Activated CD4-positive, alpha-beta T cell treated with anti-CD3 and anti-CD28 coated beads, Interleukin-2, amount 10 ng/mL, durations not matched to agents 7 days and 5 days (primary cell): Measurements from ENCODE around the gene E2F7. TPM values are rescaled to one million over a fixed set of nuclear protein-coding genes. Genes with fewer than 3 reads are reported as not detected.
A peak's percentile ranks its signal among the peaks of the same experiment; 100 is the strongest.
"Not testable (repeated sequence)": the region's sequence is repeated elsewhere in the genome, so short reads cannot be mapped to it uniquely, and the experiment has no call there.

Experiments used
- CTCF ChIA-PET: fragments of 350-600 bp; sonication (Branson Sonifier 250); formaldehyde crosslinking; loops from one replicate; lab custom pipeline; 2021; ENCODE audit warnings: antibody characterized with exemption; lab: Charles Lee
- POLR2A ChIA-PET: fragments of 350-600 bp; sonication (Branson Sonifier 250); formaldehyde crosslinking; loops from one replicate; lab custom pipeline; 2021; ENCODE audit warnings: antibody characterized with exemption; lab: Charles Lee
- DNase-seq: peaks from one replicate; pipeline ENCODE4 v3.0.0-alpha.2; 2020
- H3K27ac Mint-ChIP-seq: one replicate; pipeline ENCODE4 v1.8.0; 2021; ENCODE audit warnings: mild to moderate bottlenecking, moderate library complexity, mixed read lengths
- H3K27me3 Mint-ChIP-seq: one replicate; pipeline ENCODE4 v1.8.0; 2021; ENCODE audit warnings: mixed read lengths
- H3K36me3 Mint-ChIP-seq: one replicate; pipeline ENCODE4 v1.8.0; 2021; ENCODE audit warnings: low read depth, mixed read lengths
- H3K4me1 Mint-ChIP-seq: one replicate; pipeline ENCODE4 v1.8.0; 2021; ENCODE audit warnings: mixed read lengths
- H3K4me3 Mint-ChIP-seq: one replicate; pipeline ENCODE4 v1.8.0; 2021; ENCODE audit warnings: mild to moderate bottlenecking, moderate library complexity, mixed read lengths
- H3K9me3 Mint-ChIP-seq: one replicate; pipeline ENCODE4 v1.8.0; 2021; ENCODE audit warnings: mixed read lengths
- total RNA-seq, 2 experiments: library from RNA; stranded (reverse); gene quantifications; one replicate each; pipeline ENCODE4 v1.2.3, GENCODE V29; 2021

The E2F7 gene, protein sequence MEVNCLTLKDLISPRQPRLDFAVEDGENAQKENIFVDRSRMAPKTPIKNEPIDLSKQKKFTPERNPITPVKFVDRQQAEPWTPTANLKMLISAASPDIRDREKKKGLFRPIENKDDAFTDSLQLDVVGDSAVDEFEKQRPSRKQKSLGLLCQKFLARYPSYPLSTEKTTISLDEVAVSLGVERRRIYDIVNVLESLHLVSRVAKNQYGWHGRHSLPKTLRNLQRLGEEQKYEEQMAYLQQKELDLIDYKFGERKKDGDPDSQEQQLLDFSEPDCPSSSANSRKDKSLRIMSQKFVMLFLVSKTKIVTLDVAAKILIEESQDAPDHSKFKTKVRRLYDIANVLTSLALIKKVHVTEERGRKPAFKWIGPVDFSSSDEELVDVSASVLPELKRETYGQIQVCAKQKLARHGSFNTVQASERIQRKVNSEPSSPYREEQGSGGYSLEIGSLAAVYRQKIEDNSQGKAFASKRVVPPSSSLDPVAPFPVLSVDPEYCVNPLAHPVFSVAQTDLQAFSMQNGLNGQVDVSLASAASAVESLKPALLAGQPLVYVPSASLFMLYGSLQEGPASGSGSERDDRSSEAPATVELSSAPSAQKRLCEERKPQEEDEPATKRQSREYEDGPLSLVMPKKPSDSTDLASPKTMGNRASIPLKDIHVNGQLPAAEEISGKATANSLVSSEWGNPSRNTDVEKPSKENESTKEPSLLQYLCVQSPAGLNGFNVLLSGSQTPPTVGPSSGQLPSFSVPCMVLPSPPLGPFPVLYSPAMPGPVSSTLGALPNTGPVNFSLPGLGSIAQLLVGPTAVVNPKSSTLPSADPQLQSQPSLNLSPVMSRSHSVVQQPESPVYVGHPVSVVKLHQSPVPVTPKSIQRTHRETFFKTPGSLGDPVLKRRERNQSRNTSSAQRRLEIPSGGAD
- total RNA-seq, result 10 to 100 TPM; 29.4 to 32.6 TPM

- peak within 1 kb of the TSS; percentile 84 for H3K4me3 Mint-ChIP-seq
- POLR2A ChIA-PET, result no interaction called here
Observed at GRCh38 chr12:77065361-77066204, at the start of gene E2F7. TSS of gene E2F7 (minus strand) at chr12:77065569. CDS start at chr12:77064635, 934 bp downstream.

GRCh38 chr12:77113971-77114370, 48.6 kb upstream of the E2F7 start:
- H3K4me3 Mint-ChIP-seq, result no peak overlapping the region
- H3K27ac Mint-ChIP-seq, result no peak overlapping the region
- DNase-seq, result no peak
- no peaks in the 10 kb centered on the region for H3K36me3 Mint-ChIP-seq
- CTCF ChIA-PET, result no interaction called here
- peaks cover 1% of the 10 kb centered on the region for H3K27me3 Mint-ChIP-seq
- POLR2A ChIA-PET, result no interaction called here
- no peaks in the 10 kb centered on the region for H3K4me1 Mint-ChIP-seq
- H3K9me3 Mint-ChIP-seq, result no peaks in the 10 kb centered on the region

More at GRCh38 chr12:77065361-77066204, at the start of gene E2F7:
- DNase-seq, result peak; percentile 90
- Mint-ChIP-seq H3K27me3 (peaks cover 15% of the 10 kb centered on the region), H3K27ac (peak within 1 kb of the TSS; percentile 84), H3K9me3 (no peaks in the 10 kb centered on the region), H3K4me1 (peaks cover 47% of the 10 kb centered on the region), H3K36me3 (peaks cover 33% of the 10 kb centered on the region)
- CTCF ChIA-PET, result no interaction called here

- H3K4me3 Mint-ChIP-seq, result no peak overlapping the region
- no peaks in the 10 kb centered on the region for H3K36me3 Mint-ChIP-seq
- no peaks in the 10 kb centered on the region for H3K4me1 Mint-ChIP-seq
- ChIA-PET CTCF (no interaction called here), POLR2A (no interaction called here)
- H3K27ac Mint-ChIP-seq, result no peak overlapping the region
- no peaks in the 10 kb centered on the region for H3K9me3 Mint-ChIP-seq
- DNase-seq, result no peak
- H3K27me3 Mint-ChIP-seq, result peaks cover 1% of the 10 kb centered on the region
Observed at GRCh38 chr12:77108707-77109106, 43.3 kb upstream of the E2F7 start.

- Mint-ChIP-seq H3K4me1 (no peaks in the 10 kb centered on the region), H3K4me3 (no peak overlapping the region)
Observed at GRCh38 chr12:77107121-77107520, 41.8 kb upstream of the E2F7 start.

DNA sequence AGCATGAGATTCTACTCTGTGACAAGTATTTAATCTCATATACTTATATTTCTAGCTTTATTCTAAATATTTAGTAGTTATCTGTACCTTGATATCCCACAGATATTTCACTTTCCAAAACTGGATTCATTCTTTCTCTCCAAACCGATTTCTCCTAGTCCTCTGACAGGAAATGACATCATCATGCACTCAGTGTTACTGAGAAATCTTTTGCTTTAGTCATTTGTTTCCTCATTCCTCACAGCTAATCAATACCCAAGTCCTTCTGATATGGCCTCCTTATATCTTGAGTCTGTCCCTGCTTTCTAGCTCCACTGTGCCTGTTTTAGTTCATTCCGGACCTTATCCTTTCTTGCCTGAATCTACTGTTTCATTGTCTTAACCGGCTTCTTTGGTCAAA, 39.4 kb upstream of the E2F7 start:
- Mint-ChIP-seq H3K36me3 (no peaks in the 10 kb centered on the region), H3K27ac (no peak overlapping the region), H3K9me3 (no peaks in the 10 kb centered on the region), H3K27me3 (no peaks in the 10 kb centered on the region), H3K4me3 (no peak overlapping the region), H3K4me1 (no peaks in the 10 kb centered on the region)
- CTCF ChIA-PET, result no interaction called here
- POLR2A ChIA-PET, result no interaction called here
- no peak for DNase-seq

More at GRCh38 chr12:77107121-77107520, 41.8 kb upstream of the E2F7 start:
- no peaks in the 10 kb centered on the region for H3K9me3 Mint-ChIP-seq
- ChIA-PET POLR2A (no interaction called here), CTCF (no interaction called here)
- H3K27me3 Mint-ChIP-seq, result peaks cover 1% of the 10 kb centered on the region
- H3K36me3 Mint-ChIP-seq, result no peaks in the 10 kb centered on the region
- no peak for DNase-seq
- no peak overlapping the region for H3K27ac Mint-ChIP-seq

- ChIA-PET POLR2A (no interaction called here), CTCF (no interaction called here)
- no peak overlapping the region for H3K27ac Mint-ChIP-seq
- DNase-seq, result no peak
- H3K4me3 Mint-ChIP-seq, result no peak overlapping the region
- no peaks in the 10 kb centered on the region for H3K4me1 Mint-ChIP-seq
- H3K9me3 Mint-ChIP-seq, result no peaks in the 10 kb centered on the region
- no peaks in the 10 kb centered on the region for H3K27me3 Mint-ChIP-seq
- H3K36me3 Mint-ChIP-seq, result no peaks in the 10 kb centered on the region
Observed at GRCh38 chr12:77104286-77104685, 38.9 kb upstream of the E2F7 start.

GRCh38 chr12:77102691-77103090, 37.3 kb upstream of the E2F7 start:
- Mint-ChIP-seq H3K27ac (no peak overlapping the region), H3K27me3 (no peaks in the 10 kb centered on the region), H3K36me3 (no peaks in the 10 kb centered on the region), H3K4me3 (no peak overlapping the region), H3K4me1 (no peaks in the 10 kb centered on the region), H3K9me3 (no peaks in the 10 kb centered on the region)
- POLR2A ChIA-PET, result no interaction called here
- CTCF ChIA-PET, result interaction anchor here (0.7 kb wide), 1 partner anchor 1002 kb away, joined by 3 read pairs; no protein-coding TSS in a partner anchor
- DNase-seq, result no peak

- H3K4me3 Mint-ChIP-seq, result no peak overlapping the region
- peaks cover 2% of the 10 kb centered on the region for H3K27me3 Mint-ChIP-seq
- H3K9me3 Mint-ChIP-seq, result no peaks in the 10 kb centered on the region
- CTCF ChIA-PET, result interaction anchor here (0.6 to 0.7 kb wide), 2 partner anchors 777 to 1002 kb away, joined by 3 read pairs; no protein-coding TSS in a partner anchor
- DNase-seq, result no peak
- H3K36me3 Mint-ChIP-seq, result no peaks in the 10 kb centered on the region
- POLR2A ChIA-PET, result interaction anchor here (0.6 kb wide), 1 partner anchor 1713 kb away, joined by 5 read pairs; no protein-coding TSS in a partner anchor
- H3K27ac Mint-ChIP-seq, result no peak overlapping the region
- no peaks in the 10 kb centered on the region for H3K4me1 Mint-ChIP-seq
Observed at GRCh38 chr12:77102123-77102522, 36.8 kb upstream of the E2F7 start.

GRCh38 chr12:77099799-77100198, 34.4 kb upstream of the E2F7 start:
- POLR2A ChIA-PET, result no interaction called here
- no peaks in the 10 kb centered on the region for H3K9me3 Mint-ChIP-seq
- no peak overlapping the region for H3K27ac Mint-ChIP-seq
- no peak overlapping the region for H3K4me3 Mint-ChIP-seq
- CTCF ChIA-PET, result no interaction called here
- no peaks in the 10 kb centered on the region for H3K4me1 Mint-ChIP-seq
- H3K36me3 Mint-ChIP-seq, result no peaks in the 10 kb centered on the region
- peaks cover 2% of the 10 kb centered on the region for H3K27me3 Mint-ChIP-seq
- DNase-seq, result no peak

DNA sequence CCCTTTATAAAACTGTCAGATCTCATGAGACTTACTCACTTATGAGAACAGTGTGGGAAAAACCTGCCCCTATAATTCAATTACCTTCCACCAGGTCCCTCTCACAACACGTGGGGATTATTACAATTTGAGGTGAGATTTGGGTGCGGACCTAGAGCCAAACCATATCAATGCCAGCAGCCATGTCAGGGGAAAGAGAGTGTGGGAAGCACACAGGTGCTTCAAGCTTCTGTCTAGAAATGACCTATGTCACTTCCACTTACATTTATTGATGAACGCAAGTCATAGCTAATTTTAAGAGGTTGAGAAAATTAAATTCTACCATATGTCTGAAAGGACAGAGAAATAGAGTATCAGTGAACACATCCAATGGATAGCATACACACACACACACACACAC, 32.5 kb upstream of the E2F7 start:
- CTCF ChIA-PET, result no interaction called here
- peaks cover 2% of the 10 kb centered on the region for H3K27me3 Mint-ChIP-seq

GRCh38 chr12:77092227-77092626, 26.9 kb upstream of the E2F7 start:
- H3K36me3 Mint-ChIP-seq, H3K27ac Mint-ChIP-seq, H3K9me3 Mint-ChIP-seq, H3K27me3 Mint-ChIP-seq, CTCF ChIA-PET, POLR2A ChIA-PET, DNase-seq, H3K4me1 Mint-ChIP-seq, H3K4me3 Mint-ChIP-seq: not testable (repeated sequence)

More for the DNA sequence above, 32.5 kb upstream of the E2F7 start:
- no peak overlapping the region for H3K27ac Mint-ChIP-seq
- DNase-seq, result no peak
- no peaks in the 10 kb centered on the region for H3K9me3 Mint-ChIP-seq
- no peaks in the 10 kb centered on the region for H3K36me3 Mint-ChIP-seq
- POLR2A ChIA-PET, result no interaction called here
- no peaks in the 10 kb centered on the region for H3K4me1 Mint-ChIP-seq
- H3K4me3 Mint-ChIP-seq, result no peak overlapping the region

- DNase-seq, result no peak
- no peaks in the 10 kb centered on the region for H3K4me1 Mint-ChIP-seq
Observed at GRCh38 chr12:77089686-77090220, 24.4 kb upstream of the E2F7 start.

More at GRCh38 chr12:77089686-77090220, 24.4 kb upstream of the E2F7 start:
- Mint-ChIP-seq H3K36me3 (no peaks in the 10 kb centered on the region), H3K27ac (no peak overlapping the region), H3K4me3 (no peak overlapping the region), H3K9me3 (no peaks in the 10 kb centered on the region), H3K27me3 (peaks cover 2% of the 10 kb centered on the region)
- ChIA-PET CTCF (no interaction called here), POLR2A (no interaction called here)
